IMR-90 (cell line): ENCODE measurements around the gene SNRPD3. TPM values are rescaled to one million over a fixed set of nuclear protein-coding genes. Genes with fewer than 3 reads are reported as not detected.

Source experiments
- ATAC-seq: fragments of 200-7000 bp; cut with Tn5 transposase; 2 replicates; pipeline ENCODE4 v1.9.1; 2020; ENCODE audit warnings: low read depth, mild to moderate bottlenecking, moderate library complexity
- BruUV-seq: library from RNA; stranded (reverse); fragments of 400-500 nt; replicated peaks from 2 replicates; lab custom pipeline; 2021; lab: Mats Ljungman, UMichigan
- CTCF ChIA-PET: fragments of 300-600 bp; formaldehyde crosslinking; extraction: SDS; loops from one replicate; lab custom pipeline; 2021; ENCODE audit warnings: antibody characterized with exemption; lab: Yijun Ruan, JAX
- POLR2A ChIA-PET: fragments of 300-600 bp; sonication (Branson Sonifier 250); formaldehyde crosslinking; loops from one replicate; lab custom pipeline; 2022; ENCODE audit warnings: antibody characterized with exemption; ENCODE audit not compliant: unreplicated experiment; lab: Charles Lee
- DNase-seq: peaks from one replicate; pipeline ENCODE4 v3.0.0; 2013
- H2AFZ ChIP-seq: replicated peaks from 2 replicates; pipeline ENCODE3; 2013; ENCODE audit warnings: low read length, mild to moderate bottlenecking; ENCODE audit not compliant: poor library complexity
- H2AK5ac ChIP-seq: 2 replicates; pipeline ENCODE4 v1.6.1; 2013; ENCODE audit warnings: low read depth, low read length, inconsistent platforms
- H2AK9ac ChIP-seq: replicated peaks from 2 replicates; pipeline ENCODE3; 2013; ENCODE audit warnings: mild to moderate bottlenecking, low read depth, low read length, moderate library complexity; ENCODE audit not compliant: poor library complexity
- H2BK120ac ChIP-seq: 2 replicates; pipeline ENCODE4 v1.6.1; 2013; ENCODE audit warnings: low read depth, low read length, inconsistent platforms
- H2BK15ac ChIP-seq: 3 replicates; pipeline ENCODE4 v1.6.1; 2013; ENCODE audit warnings: low read depth, low read length, inconsistent platforms
- H2BK20ac ChIP-seq: 2 replicates; pipeline ENCODE4 v1.6.1; 2013; ENCODE audit warnings: low read depth, mild to moderate bottlenecking, inconsistent platforms, low read length, moderate library complexity
- H2BK5ac ChIP-seq: 2 replicates; pipeline ENCODE4 v1.6.1; 2013; ENCODE audit warnings: mild to moderate bottlenecking, low read depth, low read length, inconsistent platforms; ENCODE audit not compliant: poor library complexity, severe bottlenecking
- H3K14ac ChIP-seq: replicated peaks from 2 replicates; pipeline ENCODE4 v1.6.1; 2013; ENCODE audit warnings: low read depth, low read length, inconsistent platforms
- H3K18ac ChIP-seq: 2 replicates; pipeline ENCODE4 v1.6.1; 2013; ENCODE audit warnings: low read depth, low read length, control low read depth
- H3K23ac ChIP-seq: 2 replicates; pipeline ENCODE4 v1.6.1; 2013; ENCODE audit warnings: low read depth, low read length, inconsistent platforms
- H3K27ac ChIP-seq: 2 replicates; pipeline ENCODE4 v1.5.1; 2013; ENCODE audit warnings: mild to moderate bottlenecking, control low read depth, low read length; ENCODE audit not compliant: insufficient read depth
- H3K27me3 ChIP-seq: 2 replicates; pipeline ENCODE4 v1.6.1; 2013; ENCODE audit warnings: low read length; ENCODE audit not compliant: control insufficient read depth, insufficient read depth
- H3K36me3 ChIP-seq: 2 replicates; pipeline ENCODE4 v1.6.1; 2013; ENCODE audit warnings: low read length, mixed read lengths; ENCODE audit not compliant: control insufficient read depth, insufficient read depth
- H3K4ac ChIP-seq: 2 replicates; pipeline ENCODE4 v1.6.1; 2013; ENCODE audit warnings: low read depth, low read length, inconsistent platforms
- H3K4me1 ChIP-seq: 2 replicates; pipeline ENCODE4 v1.6.1; 2013; ENCODE audit warnings: low read length, mixed read lengths; ENCODE audit not compliant: control insufficient read depth, insufficient read depth
- H3K4me2 ChIP-seq: 2 replicates; pipeline ENCODE4 v1.6.1; 2013; ENCODE audit warnings: low read depth, mild to moderate bottlenecking, control low read depth, low read length, moderate library complexity
- H3K4me3 ChIP-seq: 2 replicates; pipeline ENCODE4 v1.5.1; 2013; ENCODE audit warnings: low read depth, mild to moderate bottlenecking, control low read depth, low read length, moderate library complexity; ENCODE audit not compliant: insufficient read depth
- H3K56ac ChIP-seq: 2 replicates; pipeline ENCODE4 v1.6.1; 2013; ENCODE audit warnings: low read length, inconsistent platforms; ENCODE audit not compliant: insufficient read depth; ENCODE audit errors: extremely low read depth
- H3K79me1 ChIP-seq, 2 experiments: 2 replicates each; pipeline ENCODE4 v1.6.1; 2013; ENCODE audit warnings: low read length in 2 of 2, inconsistent platforms in 1 of 2, low read depth in 1 of 2
- H3K9ac ChIP-seq: 2 replicates; pipeline ENCODE4 v1.6.1; 2013; ENCODE audit warnings: low read depth, low read length, control low read depth
- H3K9me1 ChIP-seq: 2 replicates; pipeline ENCODE4 v1.6.1; 2013; ENCODE audit warnings: low read length, inconsistent platforms; ENCODE audit not compliant: insufficient read depth
- H3K9me3 ChIP-seq: 2 replicates; pipeline ENCODE4 v1.6.1; 2013; ENCODE audit warnings: low read length; ENCODE audit not compliant: control insufficient read depth, insufficient read depth
- H4K20me1 ChIP-seq: 2 replicates; pipeline ENCODE4 v1.6.1; 2013; ENCODE audit warnings: low read length, inconsistent platforms; ENCODE audit not compliant: insufficient read depth
- H4K5ac ChIP-seq: 2 replicates; pipeline ENCODE4 v1.6.1; 2013; ENCODE audit warnings: mild to moderate bottlenecking, low read depth, low read length, control low read depth
- H4K8ac ChIP-seq, 2 experiments: 2 replicates each; pipeline ENCODE4 v1.6.1; 2013; ENCODE audit warnings: low read depth in 2 of 2, low read length in 2 of 2, control low read depth in 1 of 2, inconsistent platforms in 1 of 2
- H4K91ac ChIP-seq: 2 replicates; pipeline ENCODE4 v1.6.1; 2013; ENCODE audit warnings: low read depth, low read length, inconsistent platforms; ENCODE audit not compliant: insufficient read depth
- BHLHE40 ChIP-seq: fragments of 150-350 bp; IDR thresholded peaks from 2 replicates; pipeline ENCODE4 v1.6.1; 2016; ENCODE audit warnings: mild to moderate bottlenecking, low read depth, low read length
- FOS ChIP-seq: fragments of 150-350 bp; IDR thresholded peaks from 2 replicates; pipeline ENCODE4 v1.6.1; 2016; ENCODE audit warnings: low read depth, low read length
- MAFK ChIP-seq: IDR thresholded peaks from 2 replicates; pipeline ENCODE4 v1.6.1; 2012; ENCODE audit warnings: low read depth, low read length, improper control_type of control experiment
- MAZ ChIP-seq: IDR thresholded peaks from 2 replicates; pipeline ENCODE4 v1.6.1; 2012; ENCODE audit warnings: low read depth, mild to moderate bottlenecking, low read length, improper control_type of control experiment, moderate library complexity, borderline replicate concordance
- MXI1 ChIP-seq: IDR thresholded peaks from 2 replicates; pipeline ENCODE4 v1.6.1; 2012; ENCODE audit warnings: low read depth, mild to moderate bottlenecking, low read length, moderate library complexity, borderline replicate concordance
- POLR2A ChIP-seq: IDR thresholded peaks from 2 replicates; pipeline ENCODE4 v1.6.1; 2012; ENCODE audit warnings: mild to moderate bottlenecking, low read depth, low read length
- RCOR1 ChIP-seq: IDR thresholded peaks from 2 replicates; pipeline ENCODE4 v1.6.1; 2012; ENCODE audit warnings: mild to moderate bottlenecking, low read length, improper control_type of control experiment; ENCODE audit not compliant: insufficient replicate concordance
- RFX5 ChIP-seq: IDR thresholded peaks from 2 replicates; pipeline ENCODE4 v1.8.0; 2012; ENCODE audit warnings: low read depth, mild to moderate bottlenecking, low read length, moderate library complexity
- SMC3 ChIP-seq: fragments of 150-350 bp; IDR thresholded peaks from 2 replicates; pipeline ENCODE4 v1.6.1; 2016; ENCODE audit warnings: low read depth, mild to moderate bottlenecking, antibody characterized with exemption, low read length, moderate library complexity
- WGBS, 2 experiments: methylation state at CpG; one replicate each; pipeline versions ENCODE4 v1.1.5 to v1.1.7; 2013; ENCODE audit warnings: missing lambda C conversion rate in 2 of 2; ENCODE audit not compliant: insufficient read length in 1 of 2; ENCODE audit errors: extremely low coverage in 2 of 2; 5-methylcytosine and 5-hydroxymethylcytosine counted together
- dilution Hi-C: fragments of 300-500 bp; cut with HindIII; formaldehyde crosslinking; loops from one replicate; pipeline ENCODE4 v1.14.3; 2018; ENCODE audit warnings: low sequenced_read_pairs; ENCODE audit not compliant: unreplicated experiment
- in situ Hi-C: fragments of 300-500 bp; cut with MboI; formaldehyde crosslinking; loops from 3 replicates; pipeline ENCODE4 v1.14.3; 2019; ENCODE audit warnings: low sequenced_read_pairs, inconsistent platforms, mixed read lengths
- intact Hi-C: fragments of 100-400 bp; cut with micrococcal nuclease; formaldehyde crosslinking; loops from 2 replicates; pipeline ENCODE4 v1.10.0; 2022
- polyA plus RNA-seq, 3 experiments: library from polyadenylated mRNA; depleted of rRNA; stranded (reverse); fragments of >200 nt; gene quantifications; 2 replicates each; pipeline ENCODE4 v1.2.3, GENCODE V29; 2012; ENCODE audit warnings: low replicate concordance in 1 of 3
- total RNA-seq: library from RNA; depleted of rRNA; stranded (reverse); fragments of >200 nt; gene quantifications from 2 replicates; pipeline ENCODE4 v1.2.3, GENCODE V29; 2012
- TF ChIP-seq, protein P1 (sequence below): fragments of 150-350 bp; IDR thresholded peaks from 2 replicates; pipeline ENCODE4 v1.6.1; 2017; ENCODE audit warnings: mild to moderate bottlenecking, antibody characterized with exemption, low read length, low read depth
- TF ChIP-seq, protein P2 (sequence below): fragments of 150-350 bp; IDR thresholded peaks from 2 replicates; pipeline ENCODE4 v1.6.1; 2016; ENCODE audit warnings: low read depth, mild to moderate bottlenecking, low read length, moderate library complexity, borderline replicate concordance
- TF ChIP-seq, protein P3 (sequence below): conservative IDR thresholded peaks from 2 replicates; pipeline ENCODE4 v1.5.1; 2012; ENCODE audit warnings: mild to moderate bottlenecking, low read depth, low read length, improper control_type of control experiment

Gene SNRPD3
- total and polyA plus RNA-seq, 2 of the 4 experiments (the other 2 are of a cell fraction), result 158 to 283 TPM

DNA sequence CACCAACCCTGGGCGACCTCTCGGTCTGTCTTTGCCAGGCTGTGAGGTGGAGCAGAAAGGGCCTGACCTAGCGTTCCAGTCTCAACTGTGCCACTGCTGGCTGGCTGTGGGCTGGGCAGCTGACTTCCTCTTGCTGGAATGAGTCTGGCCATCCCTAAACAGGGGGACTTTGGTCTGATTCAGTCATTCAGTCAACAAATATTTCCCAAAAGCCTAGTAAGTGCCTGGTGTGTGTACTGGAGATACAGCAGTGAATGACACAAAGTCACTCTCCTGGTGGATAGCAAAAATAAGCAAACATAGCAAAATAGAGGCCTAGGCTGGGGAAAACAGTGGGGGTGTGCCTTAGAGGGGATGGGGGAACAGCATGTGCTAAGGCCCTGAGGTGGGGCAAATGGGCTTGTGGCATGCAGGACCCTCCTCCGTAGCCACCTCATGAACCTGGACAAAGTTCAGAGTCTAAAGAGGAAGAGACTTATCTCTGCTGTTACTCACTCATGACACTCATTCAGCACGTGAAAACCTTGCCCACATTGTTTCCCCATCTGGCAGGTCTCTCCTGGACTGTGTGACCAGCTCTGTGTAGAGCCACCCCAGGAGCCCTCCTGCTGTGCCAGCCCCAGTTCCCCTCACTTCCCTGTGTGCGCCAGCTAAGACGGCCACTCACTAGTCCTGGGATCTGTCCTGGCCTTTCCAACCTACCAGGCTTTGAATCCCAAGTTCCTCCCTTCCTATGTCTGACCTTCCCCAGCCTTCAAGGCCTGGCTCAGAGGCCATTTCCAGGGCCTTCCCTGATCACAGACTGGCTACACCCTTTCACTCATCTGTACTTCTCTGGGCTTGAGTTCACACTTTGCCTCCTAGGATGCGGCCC is 5.5 kb upstream of the SNRPD3 start:
- Histone ChIP-seq H3K9ac (no peak overlapping the region), H2BK15ac (no peak overlapping the region), H3K18ac (no peak overlapping the region), H2AK5ac (no peak overlapping the region), H3K4me3 (no peak overlapping the region), H4K91ac (no peak overlapping the region), H2BK20ac (no peak overlapping the region), H3K4me2 (no peak overlapping the region), H3K9me3 (no peaks in the 10 kb centered on the region), H3K27ac (no peak overlapping the region), H2AK9ac (no peak overlapping the region), H3K56ac (no peak overlapping the region), H4K8ac (no peak overlapping the region), H3K79me1 (peaks cover 31 to 85% of the 10 kb centered on the region in 2 experiments), H3K4me1 (peaks cover 7% of the 10 kb centered on the region), H3K27me3 (no peaks in the 10 kb centered on the region), H2AFZ (no peak overlapping the region), H3K36me3 (peaks cover 27% of the 10 kb centered on the region), H2BK120ac (no peak overlapping the region), H3K4ac (no peak overlapping the region), H3K23ac (no peak overlapping the region), H2BK5ac (no peak overlapping the region), H3K14ac (no peak overlapping the region), H3K9me1 (peaks cover 24% of the 10 kb centered on the region), H4K20me1 (peaks cover 42% of the 10 kb centered on the region), H4K5ac (no peak overlapping the region)
- in situ Hi-C loops, result no loop called here
- ATAC-seq, result no peak
- 86% methylated on average over 6 of the region's 8 CpGs; no CpG with 5 or more reads in 1 of the 2 experiments for WGBS, 2 experiments
- DNase-seq, result no peak
- intact Hi-C loops, result no loop called here
- ChIA-PET POLR2A (no interaction called here), CTCF (no interaction called here)
- TF ChIP-seq RCOR1, result no peak
- TF ChIP-seq SMC3, result no peak
- no peak for TF ChIP-seq FOS
- TF ChIP-seq, protein P1, sequence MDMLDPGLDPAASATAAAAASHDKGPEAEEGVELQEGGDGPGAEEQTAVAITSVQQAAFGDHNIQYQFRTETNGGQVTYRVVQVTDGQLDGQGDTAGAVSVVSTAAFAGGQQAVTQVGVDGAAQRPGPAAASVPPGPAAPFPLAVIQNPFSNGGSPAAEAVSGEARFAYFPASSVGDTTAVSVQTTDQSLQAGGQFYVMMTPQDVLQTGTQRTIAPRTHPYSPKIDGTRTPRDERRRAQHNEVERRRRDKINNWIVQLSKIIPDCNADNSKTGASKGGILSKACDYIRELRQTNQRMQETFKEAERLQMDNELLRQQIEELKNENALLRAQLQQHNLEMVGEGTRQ, result no peak
- TF ChIP-seq RFX5, result no peak
- no peak for TF ChIP-seq MAFK
- no peak for TF ChIP-seq BHLHE40
- TF ChIP-seq POLR2A, result no peak
- TF ChIP-seq, protein P2, sequence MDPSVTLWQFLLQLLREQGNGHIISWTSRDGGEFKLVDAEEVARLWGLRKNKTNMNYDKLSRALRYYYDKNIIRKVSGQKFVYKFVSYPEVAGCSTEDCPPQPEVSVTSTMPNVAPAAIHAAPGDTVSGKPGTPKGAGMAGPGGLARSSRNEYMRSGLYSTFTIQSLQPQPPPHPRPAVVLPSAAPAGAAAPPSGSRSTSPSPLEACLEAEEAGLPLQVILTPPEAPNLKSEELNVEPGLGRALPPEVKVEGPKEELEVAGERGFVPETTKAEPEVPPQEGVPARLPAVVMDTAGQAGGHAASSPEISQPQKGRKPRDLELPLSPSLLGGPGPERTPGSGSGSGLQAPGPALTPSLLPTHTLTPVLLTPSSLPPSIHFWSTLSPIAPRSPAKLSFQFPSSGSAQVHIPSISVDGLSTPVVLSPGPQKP, result no peak
- TF ChIP-seq, protein P3, sequence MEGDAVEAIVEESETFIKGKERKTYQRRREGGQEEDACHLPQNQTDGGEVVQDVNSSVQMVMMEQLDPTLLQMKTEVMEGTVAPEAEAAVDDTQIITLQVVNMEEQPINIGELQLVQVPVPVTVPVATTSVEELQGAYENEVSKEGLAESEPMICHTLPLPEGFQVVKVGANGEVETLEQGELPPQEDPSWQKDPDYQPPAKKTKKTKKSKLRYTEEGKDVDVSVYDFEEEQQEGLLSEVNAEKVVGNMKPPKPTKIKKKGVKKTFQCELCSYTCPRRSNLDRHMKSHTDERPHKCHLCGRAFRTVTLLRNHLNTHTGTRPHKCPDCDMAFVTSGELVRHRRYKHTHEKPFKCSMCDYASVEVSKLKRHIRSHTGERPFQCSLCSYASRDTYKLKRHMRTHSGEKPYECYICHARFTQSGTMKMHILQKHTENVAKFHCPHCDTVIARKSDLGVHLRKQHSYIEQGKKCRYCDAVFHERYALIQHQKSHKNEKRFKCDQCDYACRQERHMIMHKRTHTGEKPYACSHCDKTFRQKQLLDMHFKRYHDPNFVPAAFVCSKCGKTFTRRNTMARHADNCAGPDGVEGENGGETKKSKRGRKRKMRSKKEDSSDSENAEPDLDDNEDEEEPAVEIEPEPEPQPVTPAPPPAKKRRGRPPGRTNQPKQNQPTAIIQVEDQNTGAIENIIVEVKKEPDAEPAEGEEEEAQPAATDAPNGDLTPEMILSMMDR, result no peak
- TF ChIP-seq MXI1, result no peak
- no peak for TF ChIP-seq MAZ
- no TSS peak for BruUV-seq
- dilution Hi-C loops, result no loop called here
